ENCODE results near the gene GRM8. TPM values are rescaled to one million over a fixed set of nuclear protein-coding genes. Genes with fewer than 3 reads are reported as not detected.

Gene GRM8
- total RNA-seq, 2 experiments from 2014 or later, result not detected

DNA sequence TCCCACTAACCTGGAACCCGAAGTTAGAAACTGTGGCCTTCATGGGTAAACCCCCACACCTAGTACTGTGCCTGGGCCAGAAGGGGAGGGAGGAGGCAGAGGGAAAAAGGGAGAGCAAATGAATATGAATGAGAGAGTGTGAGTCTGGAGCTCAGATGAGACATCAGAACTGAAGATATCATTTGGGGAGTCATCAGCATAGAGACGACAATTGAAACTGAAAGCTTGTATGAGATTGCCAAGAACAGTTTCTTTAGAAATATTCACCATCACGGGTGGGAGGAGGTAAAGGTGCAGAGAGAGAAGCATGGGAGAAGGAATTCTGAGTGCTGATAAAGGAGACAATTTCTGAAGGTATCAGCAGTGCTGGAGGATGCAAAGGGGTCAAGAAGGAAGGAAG is 171.2 kb downstream of the GRM8 start:
- no peaks in the 10 kb centered on the region for H3K4me1 Mint-ChIP-seq
- H3K36me3 Mint-ChIP-seq (ENCODE audit: low read depth), result no peaks in the 10 kb centered on the region
- H3K9me3 Mint-ChIP-seq, result peaks cover 2% of the 10 kb centered on the region
- H3K4me3 Mint-ChIP-seq, result no peak overlapping the region
- no peak overlapping the region for H3K27ac Mint-ChIP-seq
- ChIA-PET CTCF (no interaction called here), POLR2A (no interaction called here)
- no peak for DNase-seq
- H3K27me3 Mint-ChIP-seq, result peaks cover 4% of the 10 kb centered on the region

- no peak for DNase-seq
- H3K27me3 Mint-ChIP-seq, result peaks cover 4% of the 10 kb centered on the region
- H3K4me1 Mint-ChIP-seq, result no peaks in the 10 kb centered on the region
- H3K9me3 Mint-ChIP-seq, result no peaks in the 10 kb centered on the region
- ChIA-PET CTCF (no interaction called here), POLR2A (no interaction called here)
- H3K36me3 Mint-ChIP-seq (ENCODE audit: low read depth), result no peaks in the 10 kb centered on the region
- H3K27ac Mint-ChIP-seq, result no peak overlapping the region
- no peak overlapping the region for H3K4me3 Mint-ChIP-seq
Measured at GRCh38 chr7:127080576-127080975, 172.2 kb downstream of the GRM8 start.

DNA sequence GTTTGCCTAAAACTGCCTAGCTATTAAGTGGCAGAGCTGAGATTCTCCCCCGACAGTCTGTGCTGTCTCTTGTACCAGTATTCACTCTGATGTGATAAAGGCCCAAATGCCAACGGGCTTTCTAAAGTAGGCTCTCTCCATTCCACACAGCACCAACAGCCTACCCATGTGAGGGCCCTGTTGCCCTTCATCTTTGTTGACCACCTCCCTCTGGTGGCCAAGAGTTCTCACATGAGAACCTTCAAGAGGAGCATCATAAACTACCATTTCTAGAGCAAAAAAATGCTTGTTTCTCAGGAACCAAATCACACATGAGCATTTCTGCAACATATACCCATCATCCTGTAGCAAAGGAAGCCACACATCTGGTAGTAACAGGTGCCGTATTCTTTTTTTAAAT is 185.8 kb downstream of the GRM8 start:
- CTCF ChIA-PET, result no interaction called here

GRCh38 chr7:127059475-127059874 is 193.3 kb downstream of the GRM8 start:
- ChIA-PET CTCF (interaction anchor here (0.7 kb wide), 1 partner anchor 97 kb away, joined by 3 read pairs; no protein-coding TSS in a partner anchor), POLR2A (no interaction called here)
- Mint-ChIP-seq H3K4me3 (no peak overlapping the region), H3K4me1 (no peaks in the 10 kb centered on the region), H3K9me3 (peaks cover 9% of the 10 kb centered on the region), H3K27me3 (no peaks in the 10 kb centered on the region), H3K36me3 (ENCODE audit: low read depth) (no peaks in the 10 kb centered on the region), H3K27ac (no peak overlapping the region)
- no peak for DNase-seq

More for the DNA sequence above, 185.8 kb downstream of the GRM8 start:
- POLR2A ChIA-PET, result no interaction called here
- H3K27me3 Mint-ChIP-seq, result no peaks in the 10 kb centered on the region
- no peaks in the 10 kb centered on the region for H3K4me1 Mint-ChIP-seq
- no peak overlapping the region for H3K4me3 Mint-ChIP-seq
- no peaks in the 10 kb centered on the region for H3K36me3 Mint-ChIP-seq (ENCODE audit: low read depth)
- peaks cover 9% of the 10 kb centered on the region for H3K9me3 Mint-ChIP-seq
- no peak for DNase-seq
- no peak overlapping the region for H3K27ac Mint-ChIP-seq

DNA sequence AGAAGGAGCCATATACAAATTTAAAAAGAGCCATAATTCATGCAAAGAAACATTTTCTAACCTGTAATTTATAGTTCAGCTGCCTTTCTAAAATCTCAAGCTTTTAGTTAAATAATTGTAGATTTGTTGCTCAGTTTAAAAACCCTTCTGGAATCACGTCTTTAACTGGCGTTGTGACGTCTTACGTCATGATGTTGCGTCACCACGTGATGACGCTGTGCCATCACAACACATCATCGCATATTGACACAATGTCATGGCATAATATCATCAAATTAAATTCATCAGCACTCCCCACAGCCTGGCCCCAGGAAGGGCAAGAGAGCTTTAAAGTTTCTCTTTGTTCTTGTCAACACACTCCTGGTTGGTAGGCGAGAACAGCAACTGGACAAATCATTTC is 194.8 kb downstream of the GRM8 start:
- Mint-ChIP-seq H3K4me3 (no peak overlapping the region), H3K27me3 (no peaks in the 10 kb centered on the region), H3K27ac (no peak overlapping the region), H3K36me3 (ENCODE audit: low read depth) (no peaks in the 10 kb centered on the region), H3K4me1 (no peaks in the 10 kb centered on the region), H3K9me3 (no peaks in the 10 kb centered on the region)
- ChIA-PET POLR2A (no interaction called here), CTCF (no interaction called here)
- DNase-seq, result no peak

DNA sequence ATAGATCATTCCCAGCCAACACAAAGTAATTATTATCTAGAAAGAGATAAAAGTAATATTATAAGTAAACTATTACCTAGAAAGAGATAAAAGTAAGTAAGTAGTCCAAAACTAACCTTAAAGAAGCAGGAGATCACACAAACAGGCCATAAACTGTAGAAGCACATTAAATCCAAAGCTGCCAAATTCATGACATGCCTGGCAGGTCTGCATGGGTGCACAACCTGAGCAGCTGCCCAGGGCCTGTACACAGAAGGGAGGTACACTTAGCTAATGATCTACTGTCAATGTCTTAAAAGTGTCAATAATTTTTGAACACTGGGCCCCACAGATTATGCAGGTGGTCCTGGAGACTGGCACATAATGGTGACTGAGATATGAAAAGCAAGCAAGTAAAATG is 196.5 kb downstream of the GRM8 start:
- H3K4me3 Mint-ChIP-seq, result no peak overlapping the region
- no peaks in the 10 kb centered on the region for H3K27me3 Mint-ChIP-seq
- H3K36me3 Mint-ChIP-seq (ENCODE audit: low read depth), result no peaks in the 10 kb centered on the region
- no peak for DNase-seq
- no peaks in the 10 kb centered on the region for H3K4me1 Mint-ChIP-seq
- H3K27ac Mint-ChIP-seq, result no peak overlapping the region
- POLR2A ChIA-PET, result no interaction called here
- CTCF ChIA-PET, result no interaction called here
- no peaks in the 10 kb centered on the region for H3K9me3 Mint-ChIP-seq

DNA sequence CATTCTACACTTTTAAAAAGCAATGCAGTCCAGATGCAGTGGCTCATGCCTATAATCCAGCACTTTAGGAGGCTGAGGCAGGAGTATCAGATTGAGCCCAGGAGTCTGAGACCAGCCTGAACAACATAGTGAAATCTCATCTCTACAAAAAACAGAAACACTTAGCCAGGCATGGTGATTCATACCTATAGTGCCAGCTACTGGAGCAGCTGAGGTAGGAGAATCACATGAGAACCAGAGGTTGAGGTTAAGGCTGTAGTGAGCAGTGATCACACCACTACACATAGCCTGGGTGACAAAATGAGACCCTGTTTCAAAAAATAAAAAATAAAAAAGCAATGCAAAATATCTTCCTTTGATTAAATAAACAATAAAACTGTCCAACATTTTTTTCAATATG is 205.2 kb downstream of the GRM8 start:
- ChIA-PET CTCF (no interaction called here), POLR2A (no interaction called here)
- H3K27ac Mint-ChIP-seq, result no peak overlapping the region
- H3K4me1 Mint-ChIP-seq, result no peaks in the 10 kb centered on the region
- H3K9me3 Mint-ChIP-seq, result no peaks in the 10 kb centered on the region
- H3K36me3 Mint-ChIP-seq (ENCODE audit: low read depth), result no peaks in the 10 kb centered on the region
- no peak overlapping the region for H3K4me3 Mint-ChIP-seq
- H3K27me3 Mint-ChIP-seq, result no peaks in the 10 kb centered on the region
- DNase-seq, result no peak

DNA sequence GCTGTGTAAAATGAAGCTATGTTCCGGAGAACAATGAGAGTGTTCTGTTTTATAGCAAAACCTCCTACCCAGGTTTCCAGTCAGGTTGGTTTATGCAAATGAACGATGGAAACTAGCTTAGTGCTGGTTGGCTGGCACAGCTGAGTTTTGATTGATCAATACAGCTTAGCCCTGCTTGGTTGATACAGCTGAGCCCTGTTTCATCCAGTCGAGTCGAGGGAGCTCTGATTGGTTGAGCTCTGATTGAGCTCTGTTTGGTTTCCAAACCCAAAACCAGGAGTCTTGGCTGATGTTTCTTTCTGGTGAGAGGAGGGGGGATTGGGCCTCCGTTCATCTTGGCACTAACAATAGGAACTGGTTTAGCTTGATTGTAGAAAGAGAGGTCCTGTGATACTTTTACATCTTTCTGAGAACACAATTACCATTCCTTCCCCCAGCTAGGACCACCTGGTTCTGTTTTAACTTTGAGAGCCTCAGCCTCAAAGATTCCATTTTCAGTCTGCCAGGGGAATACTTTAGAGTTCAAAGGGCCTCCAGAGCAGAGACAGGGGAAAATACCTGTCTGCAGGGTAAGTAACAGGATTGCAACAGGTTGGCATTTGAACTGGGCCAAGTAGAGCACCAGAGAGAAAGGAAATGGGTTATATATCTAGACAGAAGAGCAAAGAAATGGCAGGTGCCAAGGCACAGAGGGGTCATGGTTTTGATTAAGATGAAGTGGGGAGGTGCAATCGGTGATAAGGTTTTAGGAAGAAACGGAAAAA is 210.9 kb downstream of the GRM8 start:
- no peak for DNase-seq
- peaks cover 2% of the 10 kb centered on the region for H3K27me3 Mint-ChIP-seq
- H3K9me3 Mint-ChIP-seq, result no peaks in the 10 kb centered on the region
- no peak overlapping the region for H3K27ac Mint-ChIP-seq
- no peaks in the 10 kb centered on the region for H3K36me3 Mint-ChIP-seq (ENCODE audit: low read depth)
- CTCF ChIA-PET, result no interaction called here
- no peaks in the 10 kb centered on the region for H3K4me1 Mint-ChIP-seq
- no peak overlapping the region for H3K4me3 Mint-ChIP-seq
- POLR2A ChIA-PET, result no interaction called here

- H3K4me1 Mint-ChIP-seq, result no peaks in the 10 kb centered on the region
- no peak for DNase-seq
- no peak overlapping the region for H3K4me3 Mint-ChIP-seq
- no peaks in the 10 kb centered on the region for H3K9me3 Mint-ChIP-seq
- H3K36me3 Mint-ChIP-seq (ENCODE audit: low read depth), result no peaks in the 10 kb centered on the region
- ChIA-PET POLR2A (no interaction called here), CTCF (interaction anchor here (0.7 kb wide), 1 partner anchor 239 kb away, joined by 3 read pairs; no protein-coding TSS in a partner anchor)
- H3K27ac Mint-ChIP-seq, result no peak overlapping the region
- H3K27me3 Mint-ChIP-seq, result peaks cover 2% of the 10 kb centered on the region
Measured at GRCh38 chr7:127040042-127040441, 212.7 kb downstream of the GRM8 start.

DNA sequence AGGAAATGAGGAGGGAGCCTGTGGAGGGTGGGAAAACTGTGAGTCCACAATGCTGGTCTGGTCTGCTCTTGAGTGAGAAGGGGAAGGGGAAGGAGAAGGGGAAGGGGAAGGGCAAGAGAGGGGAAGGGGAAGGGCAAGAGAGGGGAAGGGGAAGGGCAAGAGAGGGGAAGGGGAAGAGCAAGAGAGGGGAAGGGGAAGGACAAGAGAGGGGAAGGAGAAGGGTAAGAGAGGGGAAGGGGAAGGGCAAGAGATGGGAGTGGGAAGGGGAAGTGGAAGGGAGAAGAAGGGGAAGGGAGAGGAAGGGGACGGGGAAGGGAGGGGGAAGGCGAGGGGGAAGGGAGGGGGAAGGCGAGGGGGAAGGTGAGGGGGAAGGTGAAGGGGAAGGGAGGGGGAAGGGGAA is 213.2 kb downstream of the GRM8 start:
- no peaks in the 10 kb centered on the region for H3K9me3 Mint-ChIP-seq
- no peaks in the 10 kb centered on the region for H3K36me3 Mint-ChIP-seq (ENCODE audit: low read depth)
- no peak overlapping the region for H3K27ac Mint-ChIP-seq
- peaks cover 2% of the 10 kb centered on the region for H3K27me3 Mint-ChIP-seq
- H3K4me3 Mint-ChIP-seq, result no peak overlapping the region
- H3K4me1 Mint-ChIP-seq, result no peaks in the 10 kb centered on the region
- no peak for DNase-seq
- ChIA-PET CTCF (no interaction called here), POLR2A (no interaction called here)

GRCh38 chr7:127035203-127035849 is 217.4 kb downstream of the GRM8 start:
- H3K4me1 Mint-ChIP-seq, result no peaks in the 10 kb centered on the region
- POLR2A ChIA-PET, result no interaction called here
- no peak overlapping the region for H3K4me3 Mint-ChIP-seq
- DNase-seq, result no peak
- no peaks in the 10 kb centered on the region for H3K27me3 Mint-ChIP-seq
- CTCF ChIA-PET, result no interaction called here
- no peaks in the 10 kb centered on the region for H3K9me3 Mint-ChIP-seq
- no peak overlapping the region for H3K27ac Mint-ChIP-seq
- no peaks in the 10 kb centered on the region for H3K36me3 Mint-ChIP-seq (ENCODE audit: low read depth)

GRCh38 chr7:127034186-127034806 is 218.4 kb downstream of the GRM8 start:
- Mint-ChIP-seq H3K4me1 (no peaks in the 10 kb centered on the region), H3K27ac (no peak overlapping the region), H3K36me3 (ENCODE audit: low read depth) (no peaks in the 10 kb centered on the region), H3K9me3 (no peaks in the 10 kb centered on the region), H3K27me3 (no peaks in the 10 kb centered on the region), H3K4me3 (no peak overlapping the region)
- POLR2A ChIA-PET, result no interaction called here
- CTCF ChIA-PET, result no interaction called here
- no peak for DNase-seq

GRCh38 chr7:127029823-127030222 is 222.9 kb downstream of the GRM8 start:
- CTCF ChIA-PET, result no interaction called here
- Mint-ChIP-seq H3K4me1 (no peaks in the 10 kb centered on the region), H3K36me3 (ENCODE audit: low read depth) (no peaks in the 10 kb centered on the region), H3K4me3 (no peak overlapping the region), H3K27me3 (no peaks in the 10 kb centered on the region), H3K27ac (no peak overlapping the region), H3K9me3 (no peaks in the 10 kb centered on the region)
- POLR2A ChIA-PET, result no interaction called here
- no peak for DNase-seq

- Mint-ChIP-seq H3K4me1 (no peaks in the 10 kb centered on the region), H3K4me3 (no peak overlapping the region), H3K27me3 (no peaks in the 10 kb centered on the region), H3K27ac (no peak overlapping the region), H3K36me3 (ENCODE audit: low read depth) (no peaks in the 10 kb centered on the region), H3K9me3 (no peaks in the 10 kb centered on the region)
- DNase-seq, result no peak
- ChIA-PET CTCF (no interaction called here), POLR2A (no interaction called here)
Measured at GRCh38 chr7:127021857-127022256, 230.9 kb downstream of the GRM8 start.

All from activated CD4-positive, alpha-beta memory T cell treated with anti-CD3 and anti-CD28 coated beads, Interleukin-2, amount 10 ng/mL, durations not matched to agents 7 days and 5 days (primary cell).